Measurements from ENCODE around the gene GAP43.

DNA sequence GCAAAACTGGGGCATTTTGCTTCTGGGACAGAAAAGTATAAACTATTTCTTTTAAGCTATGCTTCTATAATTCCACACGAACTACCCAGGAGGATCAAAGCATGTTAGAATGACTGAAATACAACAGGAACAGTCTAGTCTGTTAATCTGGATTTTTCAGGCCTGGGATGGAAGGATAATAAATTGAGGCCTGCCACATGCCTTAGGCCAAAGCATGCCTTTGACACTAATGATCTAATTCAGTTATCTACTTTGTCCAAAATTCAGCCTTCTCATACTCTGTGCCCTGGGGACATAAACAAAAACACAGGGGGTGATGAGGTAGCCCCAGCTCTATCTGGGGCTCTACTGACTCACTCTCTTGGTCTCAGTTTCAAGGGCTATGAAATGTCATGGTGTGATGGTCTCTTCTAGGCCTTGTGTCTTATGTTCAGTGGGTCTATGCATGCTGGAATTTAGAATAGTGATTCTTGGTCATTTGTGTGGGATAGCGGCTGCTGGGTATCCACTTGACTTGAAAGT lies 32.5 kb downstream of the GAP43 start:
- TF ChIP-seq, protein P1, sequence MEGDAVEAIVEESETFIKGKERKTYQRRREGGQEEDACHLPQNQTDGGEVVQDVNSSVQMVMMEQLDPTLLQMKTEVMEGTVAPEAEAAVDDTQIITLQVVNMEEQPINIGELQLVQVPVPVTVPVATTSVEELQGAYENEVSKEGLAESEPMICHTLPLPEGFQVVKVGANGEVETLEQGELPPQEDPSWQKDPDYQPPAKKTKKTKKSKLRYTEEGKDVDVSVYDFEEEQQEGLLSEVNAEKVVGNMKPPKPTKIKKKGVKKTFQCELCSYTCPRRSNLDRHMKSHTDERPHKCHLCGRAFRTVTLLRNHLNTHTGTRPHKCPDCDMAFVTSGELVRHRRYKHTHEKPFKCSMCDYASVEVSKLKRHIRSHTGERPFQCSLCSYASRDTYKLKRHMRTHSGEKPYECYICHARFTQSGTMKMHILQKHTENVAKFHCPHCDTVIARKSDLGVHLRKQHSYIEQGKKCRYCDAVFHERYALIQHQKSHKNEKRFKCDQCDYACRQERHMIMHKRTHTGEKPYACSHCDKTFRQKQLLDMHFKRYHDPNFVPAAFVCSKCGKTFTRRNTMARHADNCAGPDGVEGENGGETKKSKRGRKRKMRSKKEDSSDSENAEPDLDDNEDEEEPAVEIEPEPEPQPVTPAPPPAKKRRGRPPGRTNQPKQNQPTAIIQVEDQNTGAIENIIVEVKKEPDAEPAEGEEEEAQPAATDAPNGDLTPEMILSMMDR (IDR thresholded peaks at IDR 0.05; ENCODE audit: low read depth, low read length), result no peak
- no peak for TF ChIP-seq EZH2phosphoT487 (IDR thresholded peaks at IDR 0.05; ENCODE audit: low read depth)

Data from OCI-LY3 (cell line).